HFFc6 (cell line): ENCODE measurements around the gene NAALADL2. TPM values are rescaled to one million over a fixed set of nuclear protein-coding genes. Genes with fewer than 3 reads are reported as not detected.

Experiments used
- DNase-seq: peaks from one replicate; pipeline ENCODE4 v3.0.0-alpha.2; 2018
- H3K27ac Mint-ChIP-seq: 2 replicates; pipeline ENCODE4 v1.8.0; 2020; ENCODE audit warnings: mild to moderate bottlenecking, mixed read lengths
- H3K27me3 Mint-ChIP-seq: 2 replicates; pipeline ENCODE4 v1.8.0; 2021; ENCODE audit warnings: mild to moderate bottlenecking, moderate library complexity, mixed read lengths; ENCODE audit not compliant: insufficient read depth
- H3K36me3 Mint-ChIP-seq: 2 replicates; pipeline ENCODE4 v1.8.0; 2021; ENCODE audit warnings: low read depth, mixed read lengths
- H3K4me1 Mint-ChIP-seq: 2 replicates; pipeline ENCODE4 v1.8.0; 2020; ENCODE audit warnings: low read depth, mixed read lengths
- H3K4me3 Mint-ChIP-seq: 2 replicates; pipeline ENCODE4 v1.8.0; 2020; ENCODE audit warnings: mild to moderate bottlenecking, moderate library complexity, mixed read lengths
- H3K9me3 Mint-ChIP-seq: 2 replicates; pipeline ENCODE4 v1.8.0; 2020; ENCODE audit warnings: mild to moderate bottlenecking, mixed read lengths
- total RNA-seq, 6 experiments: library from RNA; stranded (reverse); fragmentation: NEBNext Ultra II Directional; extraction: Animal tissue kit (Norgen Biotek cat#: 25700); gene quantifications; 2 replicates in 1 of 6; 3 replicates in 5 of 6; pipeline ENCODE4 v1.2.3, GENCODE V29; 2021
- TF ChIP-seq, protein P1 (sequence below): fragments of 200-600 bp; sonication (generic); IDR thresholded peaks from 2 replicates; pipeline ENCODE4 v1.5.0; 2021; ENCODE audit warnings: antibody characterized with exemption, mild to moderate bottlenecking

The NAALADL2 gene
- total RNA-seq, 6 experiments from 2014 or later: 12.0 to 15.2 (median 12.3) TPM

DNA sequence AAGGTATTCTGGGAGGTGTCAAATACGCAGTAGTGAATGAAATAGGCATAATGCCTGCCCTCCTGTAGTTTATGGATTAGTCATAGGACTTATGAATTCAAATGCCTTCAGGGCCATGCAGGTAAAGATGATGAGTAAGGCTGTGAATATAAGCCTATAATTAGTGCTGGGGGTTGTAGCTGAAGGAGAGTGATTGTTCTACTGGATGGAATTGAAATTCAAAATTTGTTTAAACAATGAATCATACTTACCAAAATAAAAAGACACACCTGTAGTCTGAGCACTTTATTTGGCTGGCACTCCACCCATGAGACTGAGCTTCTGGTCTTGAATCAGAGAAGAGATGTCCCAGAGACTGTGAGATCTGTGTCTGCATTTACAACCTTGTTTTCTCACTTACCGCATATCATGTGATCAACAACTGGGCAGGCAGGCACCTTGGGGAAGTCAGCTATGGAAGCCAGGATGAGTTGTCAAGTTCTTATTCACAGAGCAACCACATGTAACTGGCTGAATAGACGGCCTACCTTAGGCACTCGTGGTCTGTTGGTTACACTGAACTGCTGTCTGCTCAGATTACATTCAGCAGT lies 291.8 kb downstream of the NAALADL2 start:
- DNase-seq: no peak
- Mint-ChIP-seq H3K27ac (no peak overlapping the region), H3K27me3 (no peaks in the 10 kb centered on the region), H3K9me3 (no peaks in the 10 kb centered on the region), H3K4me1 (peaks cover 15% of the 10 kb centered on the region), H3K4me3 (no peak overlapping the region), H3K36me3 (no peaks in the 10 kb centered on the region)
- TF ChIP-seq, protein P1, sequence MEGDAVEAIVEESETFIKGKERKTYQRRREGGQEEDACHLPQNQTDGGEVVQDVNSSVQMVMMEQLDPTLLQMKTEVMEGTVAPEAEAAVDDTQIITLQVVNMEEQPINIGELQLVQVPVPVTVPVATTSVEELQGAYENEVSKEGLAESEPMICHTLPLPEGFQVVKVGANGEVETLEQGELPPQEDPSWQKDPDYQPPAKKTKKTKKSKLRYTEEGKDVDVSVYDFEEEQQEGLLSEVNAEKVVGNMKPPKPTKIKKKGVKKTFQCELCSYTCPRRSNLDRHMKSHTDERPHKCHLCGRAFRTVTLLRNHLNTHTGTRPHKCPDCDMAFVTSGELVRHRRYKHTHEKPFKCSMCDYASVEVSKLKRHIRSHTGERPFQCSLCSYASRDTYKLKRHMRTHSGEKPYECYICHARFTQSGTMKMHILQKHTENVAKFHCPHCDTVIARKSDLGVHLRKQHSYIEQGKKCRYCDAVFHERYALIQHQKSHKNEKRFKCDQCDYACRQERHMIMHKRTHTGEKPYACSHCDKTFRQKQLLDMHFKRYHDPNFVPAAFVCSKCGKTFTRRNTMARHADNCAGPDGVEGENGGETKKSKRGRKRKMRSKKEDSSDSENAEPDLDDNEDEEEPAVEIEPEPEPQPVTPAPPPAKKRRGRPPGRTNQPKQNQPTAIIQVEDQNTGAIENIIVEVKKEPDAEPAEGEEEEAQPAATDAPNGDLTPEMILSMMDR: no peak

- H3K27ac Mint-ChIP-seq: no peak overlapping the region
- TF ChIP-seq, protein P1: no peak
- H3K27me3 Mint-ChIP-seq: no peaks in the 10 kb centered on the region
- no peak overlapping the region for H3K4me3 Mint-ChIP-seq
- H3K9me3 Mint-ChIP-seq: no peaks in the 10 kb centered on the region
- H3K4me1 Mint-ChIP-seq: peaks cover 9% of the 10 kb centered on the region; the same call in 1 of the 2 replicates
- no peaks in the 10 kb centered on the region for H3K36me3 Mint-ChIP-seq
- no peak for DNase-seq
Observed at GRCh38 chr3:175153595-175153994, 294.5 kb downstream of the NAALADL2 start.

GRCh38 chr3:175155172-175155571 lies 296.0 kb downstream of the NAALADL2 start:
- Mint-ChIP-seq H3K27ac (no peak overlapping the region), H3K4me1 (peaks cover 9% of the 10 kb centered on the region; the same call in 1 of the 2 replicates), H3K36me3 (no peaks in the 10 kb centered on the region), H3K27me3 (no peaks in the 10 kb centered on the region), H3K4me3 (no peak overlapping the region), H3K9me3 (no peaks in the 10 kb centered on the region)
- TF ChIP-seq, protein P1: no peak
- DNase-seq: no peak

DNA sequence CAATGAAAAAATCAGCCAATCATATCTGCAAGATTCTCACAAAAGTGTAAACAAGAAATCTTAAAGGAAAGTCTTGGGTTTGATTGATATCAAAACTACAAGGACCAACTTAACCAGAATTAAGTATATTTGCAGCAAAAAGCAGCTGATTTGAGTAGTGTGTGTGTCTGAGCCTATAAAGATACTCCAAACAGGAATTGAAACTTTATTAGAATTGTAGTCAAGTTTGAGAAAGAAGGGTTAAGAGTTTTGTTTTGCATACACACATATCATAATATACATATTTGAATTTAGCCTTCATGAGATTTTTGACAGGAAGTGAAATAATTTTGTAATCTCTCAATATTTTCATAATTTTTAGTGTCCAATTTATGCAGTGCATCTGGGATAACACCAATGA lies 300.1 kb downstream of the NAALADL2 start:
- DNase-seq: no peak
- no peak overlapping the region for H3K27ac Mint-ChIP-seq
- H3K4me1 Mint-ChIP-seq: no peaks in the 10 kb centered on the region
- no peak overlapping the region for H3K4me3 Mint-ChIP-seq
- H3K27me3 Mint-ChIP-seq: no peaks in the 10 kb centered on the region
- H3K36me3 Mint-ChIP-seq: no peaks in the 10 kb centered on the region
- no peaks in the 10 kb centered on the region for H3K9me3 Mint-ChIP-seq
- TF ChIP-seq, protein P1: no peak

- Mint-ChIP-seq H3K9me3 (no peaks in the 10 kb centered on the region), H3K27me3 (no peaks in the 10 kb centered on the region), H3K4me1 (no peaks in the 10 kb centered on the region), H3K4me3 (no peak overlapping the region), H3K27ac (no peak overlapping the region), H3K36me3 (no peaks in the 10 kb centered on the region)
- TF ChIP-seq, protein P1: no peak
- no peak for DNase-seq
Observed at GRCh38 chr3:175161291-175161690, 302.2 kb downstream of the NAALADL2 start.
